ENCODE measurements around the gene SPATA2. TPM values are rescaled to one million over a fixed set of nuclear protein-coding genes. Genes with fewer than 3 reads are reported as not detected.

The SPATA2 gene
- total and polyA plus RNA-seq, 2 of the 8 experiments (the other 6 are each of a cell fraction or from before 2014, with no cell fraction given): 11.0 to 13.0 TPM

- TF ChIP-seq CHD7 (IDR thresholded peaks at IDR 0.05; ENCODE audit: insufficient replicate concordance, low read length) (no peak), SIX5 (IDR thresholded peaks at IDR 0.05; ENCODE audit: low read depth, low read length) (no peak), CBX5 (IDR thresholded peaks at IDR 0.05; ENCODE audit: low read depth, low read length) (no peak), CREB1 (IDR thresholded peaks at IDR 0.05) (no peak), YY1 (IDR thresholded peaks at IDR 0.05; ENCODE audit: low read depth, low read length) (no peak), GABPA (IDR thresholded peaks at IDR 0.05; ENCODE audit: borderline replicate concordance, insufficient read depth, low read length) (no peak), CHD1 (IDR thresholded peaks at IDR 0.05; ENCODE audit: low read depth, low read length) (no peak), SP4 (IDR thresholded peaks at IDR 0.05; ENCODE audit: low read length) (no peak), RNF2 (IDR thresholded peaks at IDR 0.05; ENCODE audit: borderline replicate concordance, low read depth, low read length, missing control alignments, poor library complexity, severe bottlenecking) (no peak), SRF (IDR thresholded peaks at IDR 0.05; ENCODE audit: low read depth, low read length) (no peak)
- TF ChIP-seq, protein P1, sequence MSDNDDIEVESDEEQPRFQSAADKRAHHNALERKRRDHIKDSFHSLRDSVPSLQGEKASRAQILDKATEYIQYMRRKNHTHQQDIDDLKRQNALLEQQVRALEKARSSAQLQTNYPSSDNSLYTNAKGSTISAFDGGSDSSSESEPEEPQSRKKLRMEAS (IDR thresholded peaks at IDR 0.05): no peak
Measured at GRCh38 chr20:49906101-49906604, 9.2 kb downstream of the SPATA2 start (continued).

Data from H1 (cell line).